ENCODE results near the gene OR2B2.

OR2B2 gene

GRCh38 chr6:27872642-27873020 lies 39.6 kb downstream of the OR2B2 start:
- H2BK5ac ChIP-seq (ENCODE audit: low read length): peak overlapping the region; percentile 4
- peak overlapping the region; percentile 86 for H3K4me2 ChIP-seq (ENCODE audit: insufficient read depth, low read length, poor library complexity, severe bottlenecking)
- no peak overlapping the region for H4K91ac ChIP-seq (ENCODE audit: low read depth, low read length, poor library complexity)
- no CpG with 5 or more reads among the region's 16 CpGs for WGBS, 2 donors (ENCODE audit: extremely low coverage in 2 of 2, insufficient read length in 2 of 2, insufficient replicate concordance in 1 of 2)
- peak overlapping the region; percentile 49 to 82 for H3K4me3 ChIP-seq (ENCODE audit: low read length in 2 of 2)
- no peak overlapping the region for H3K9ac ChIP-seq (ENCODE audit: low read depth, low read length, poor library complexity)
- no peak overlapping the region for H3K14ac ChIP-seq (ENCODE audit: low read length)
- H3K23ac ChIP-seq (ENCODE audit: low read depth, low read length, poor library complexity): no peak overlapping the region
- H4K8ac ChIP-seq (ENCODE audit: low read depth, low read length): no peak overlapping the region
- no peak overlapping the region for H2BK15ac ChIP-seq (ENCODE audit: low read length)
- H3K4me1 ChIP-seq (ENCODE audit: control insufficient read depth in 2 of 2, insufficient read depth in 1 of 2, low read depth in 1 of 2, low read length in 2 of 2): peaks cover 0 to 8% of the 10 kb centered on the region in 2 donors
- no peaks in the 10 kb centered on the region for H3K9me3 ChIP-seq (replicated peaks in 1 of 2; ENCODE audit: control insufficient read depth in 2 of 2, insufficient read depth in 1 of 2, low read depth in 1 of 2, low read length in 2 of 2)
- H3K4ac ChIP-seq (ENCODE audit: low read length): no peak overlapping the region
- no peak overlapping the region for H2AFZ ChIP-seq (ENCODE audit: low read length)
- H3K36me3 ChIP-seq (replicated peaks in 1 of 2; ENCODE audit: control insufficient read depth in 2 of 2, insufficient read depth in 2 of 2, low read length in 2 of 2): no peaks in the 10 kb centered on the region
- peaks cover 2% of the 10 kb centered on the region for H3K79me1 ChIP-seq (ENCODE audit: low read depth, low read length)
- no peak overlapping the region for H2AK5ac ChIP-seq (ENCODE audit: low read depth, low read length)
- H3K18ac ChIP-seq (ENCODE audit: low read length): no peak overlapping the region
- H3K27ac ChIP-seq (replicated peaks; ENCODE audit: low read length): peak overlapping the region; percentile 91
- DNase-seq (ENCODE audit: low spot score): no peak
- H3K27me3 ChIP-seq (ENCODE audit: control insufficient read depth in 3 of 3, insufficient read depth in 3 of 3, low read depth in 1 of 3, low read length in 3 of 3): no peaks in the 10 kb centered on the region
- H2BK120ac ChIP-seq (ENCODE audit: low read depth, low read length): no peak overlapping the region
- H2BK12ac ChIP-seq (ENCODE audit: low read length): no peak overlapping the region

GRCh38 chr6:27871924-27872638 lies 40.1 kb downstream of the OR2B2 start:
- H2AK5ac ChIP-seq (ENCODE audit: low read depth, low read length): no peak overlapping the region
- H3K9me3 ChIP-seq (replicated peaks in 1 of 2; ENCODE audit: control insufficient read depth in 2 of 2, insufficient read depth in 1 of 2, low read depth in 1 of 2, low read length in 2 of 2): no peaks in the 10 kb centered on the region
- no CpG with 5 or more reads among the region's 49 CpGs for WGBS, 2 donors (ENCODE audit: extremely low coverage in 2 of 2, insufficient read length in 2 of 2, insufficient replicate concordance in 1 of 2)
- peak overlapping the region; percentile 49 for H3K4me2 ChIP-seq (ENCODE audit: insufficient read depth, low read length, poor library complexity, severe bottlenecking)
- peak overlapping the region; percentile 92 for H3K18ac ChIP-seq (ENCODE audit: low read length)
- peaks cover 2% of the 10 kb centered on the region for H3K79me1 ChIP-seq (ENCODE audit: low read depth, low read length)
- peak overlapping the region; percentile 49 to 93 for H3K4me3 ChIP-seq (ENCODE audit: low read length in 2 of 2)
- no peak overlapping the region for H2BK5ac ChIP-seq (ENCODE audit: low read length)
- no peak overlapping the region for H2BK15ac ChIP-seq (ENCODE audit: low read length)
- DNase-seq (ENCODE audit: low spot score): peak; percentile 95
- H3K4ac ChIP-seq (ENCODE audit: low read length): no peak overlapping the region
- H3K27me3 ChIP-seq (ENCODE audit: control insufficient read depth in 3 of 3, insufficient read depth in 3 of 3, low read depth in 1 of 3, low read length in 3 of 3): no peaks in the 10 kb centered on the region
- H3K27ac ChIP-seq (replicated peaks; ENCODE audit: low read length): peak overlapping the region; percentile 94
- H3K4me1 ChIP-seq (ENCODE audit: control insufficient read depth in 2 of 2, insufficient read depth in 1 of 2, low read depth in 1 of 2, low read length in 2 of 2): peaks cover 0 to 8% of the 10 kb centered on the region in 2 donors
- H4K8ac ChIP-seq (ENCODE audit: low read depth, low read length): no peak overlapping the region
- no peaks in the 10 kb centered on the region for H3K36me3 ChIP-seq (replicated peaks in 1 of 2; ENCODE audit: control insufficient read depth in 2 of 2, insufficient read depth in 2 of 2, low read length in 2 of 2)
- H2AFZ ChIP-seq (ENCODE audit: low read length): no peak overlapping the region
- no peak overlapping the region for H3K14ac ChIP-seq (ENCODE audit: low read length)
- peak overlapping the region; percentile 94 for H3K9ac ChIP-seq (ENCODE audit: low read depth, low read length, poor library complexity)
- no peak overlapping the region for H2BK120ac ChIP-seq (ENCODE audit: low read depth, low read length)
- no peak overlapping the region for H2BK12ac ChIP-seq (ENCODE audit: low read length)
- peak overlapping the region; percentile 82 for H3K23ac ChIP-seq (ENCODE audit: low read depth, low read length, poor library complexity)
- no peak overlapping the region for H4K91ac ChIP-seq (ENCODE audit: low read depth, low read length, poor library complexity)

- Histone ChIP-seq H3K79me1 (ENCODE audit: low read depth, low read length) (no peaks in the 10 kb centered on the region), H2AK5ac (ENCODE audit: low read depth, low read length) (no peak overlapping the region), H3K36me3 (replicated peaks in 1 of 2; ENCODE audit: control insufficient read depth in 2 of 2, insufficient read depth in 2 of 2, low read length in 2 of 2) (no peaks in the 10 kb centered on the region), H2AFZ (ENCODE audit: low read length) (no peak overlapping the region), H3K27me3 (ENCODE audit: control insufficient read depth in 3 of 3, insufficient read depth in 3 of 3, low read depth in 1 of 3, low read length in 3 of 3) (no peaks in the 10 kb centered on the region), H2BK5ac (ENCODE audit: low read length) (no peak overlapping the region), H3K23ac (ENCODE audit: low read depth, low read length, poor library complexity) (no peak overlapping the region), H3K9me3 (replicated peaks in 1 of 2; ENCODE audit: control insufficient read depth in 2 of 2, insufficient read depth in 1 of 2, low read depth in 1 of 2, low read length in 2 of 2) (no peaks in the 10 kb centered on the region), H3K18ac (ENCODE audit: low read length) (no peak overlapping the region), H2BK12ac (ENCODE audit: low read length) (no peak overlapping the region), H3K4me3 (ENCODE audit: low read length in 2 of 2) (no peak overlapping the region), H3K4me1 (ENCODE audit: control insufficient read depth in 2 of 2, insufficient read depth in 1 of 2, low read depth in 1 of 2, low read length in 2 of 2) (peaks cover 0 to 8% of the 10 kb centered on the region in 2 donors), H4K8ac (ENCODE audit: low read depth, low read length) (no peak overlapping the region), H3K4ac (ENCODE audit: low read length) (no peak overlapping the region), H3K27ac (replicated peaks; ENCODE audit: low read length) (peak overlapping the region; percentile 94), H4K91ac (ENCODE audit: low read depth, low read length, poor library complexity) (no peak overlapping the region), H2BK120ac (ENCODE audit: low read depth, low read length) (no peak overlapping the region), H3K4me2 (ENCODE audit: insufficient read depth, low read length, poor library complexity, severe bottlenecking) (no peak overlapping the region), H2BK15ac (ENCODE audit: low read length) (no peak overlapping the region), H3K14ac (ENCODE audit: low read length) (no peak overlapping the region), H3K9ac (ENCODE audit: low read depth, low read length, poor library complexity) (no peak overlapping the region)
- no CpG with 5 or more reads among the region's 9 CpGs for WGBS, 2 donors (ENCODE audit: extremely low coverage in 2 of 2, insufficient read length in 2 of 2, insufficient replicate concordance in 1 of 2)
- DNase-seq (ENCODE audit: low spot score): no peak
Observed at GRCh38 chr6:27870291-27870870, 41.8 kb downstream of the OR2B2 start.

- Histone ChIP-seq H2BK12ac (ENCODE audit: low read length) (no peak overlapping the region), H3K18ac (ENCODE audit: low read length) (no peak overlapping the region), H3K27me3 (ENCODE audit: control insufficient read depth in 3 of 3, insufficient read depth in 3 of 3, low read depth in 1 of 3, low read length in 3 of 3) (no peaks in the 10 kb centered on the region), H3K23ac (ENCODE audit: low read depth, low read length, poor library complexity) (no peak overlapping the region), H3K9ac (ENCODE audit: low read depth, low read length, poor library complexity) (no peak overlapping the region), H3K36me3 (replicated peaks in 1 of 2; ENCODE audit: control insufficient read depth in 2 of 2, insufficient read depth in 2 of 2, low read length in 2 of 2) (no peaks in the 10 kb centered on the region), H3K4me3 (ENCODE audit: low read length in 2 of 2) (no peak overlapping the region), H3K4me2 (ENCODE audit: insufficient read depth, low read length, poor library complexity, severe bottlenecking) (no peak overlapping the region), H2AK5ac (ENCODE audit: low read depth, low read length) (no peak overlapping the region), H2AFZ (ENCODE audit: low read length) (peak overlapping the region; percentile 89), H2BK120ac (ENCODE audit: low read depth, low read length) (no peak overlapping the region), H3K79me1 (ENCODE audit: low read depth, low read length) (no peaks in the 10 kb centered on the region), H4K91ac (ENCODE audit: low read depth, low read length, poor library complexity) (no peak overlapping the region), H3K4ac (ENCODE audit: low read length) (no peak overlapping the region), H3K4me1 (ENCODE audit: control insufficient read depth in 2 of 2, insufficient read depth in 1 of 2, low read depth in 1 of 2, low read length in 2 of 2) (peaks cover 0 to 5% of the 10 kb centered on the region in 2 donors), H4K8ac (ENCODE audit: low read depth, low read length) (no peak overlapping the region), H2BK15ac (ENCODE audit: low read length) (no peak overlapping the region), H3K9me3 (replicated peaks in 1 of 2; ENCODE audit: control insufficient read depth in 2 of 2, insufficient read depth in 1 of 2, low read depth in 1 of 2, low read length in 2 of 2) (no peaks in the 10 kb centered on the region), H2BK5ac (ENCODE audit: low read length) (no peak overlapping the region), H3K27ac (replicated peaks; ENCODE audit: low read length) (no peak overlapping the region), H3K14ac (ENCODE audit: low read length) (no peak overlapping the region)
- DNase-seq (ENCODE audit: low spot score): no peak
- WGBS, 2 donors (ENCODE audit: extremely low coverage in 2 of 2, insufficient read length in 2 of 2, insufficient replicate concordance in 1 of 2): no CpG with 5 or more reads among the region's 3 CpGs
Observed at GRCh38 chr6:27868311-27868710, 43.9 kb downstream of the OR2B2 start.
